DOHH2 (cell line): Measurements from ENCODE around the gene RAD51B.

Experiments
- CTCF ChIP-seq: fragments of 200-600 bp; sonication (generic); IDR thresholded peaks from one replicate; pipeline ENCODE4 v1.5.1; 2014; ENCODE audit warnings: antibody characterized with exemption, mild to moderate bottlenecking, low read depth, low read length; ENCODE audit not compliant: poor library complexity, severe bottlenecking
- EZH2phosphoT487 ChIP-seq: fragments of 200-600 bp; sonication (generic); IDR thresholded peaks from 2 replicates; pipeline ENCODE4 v1.6.1; 2017; ENCODE audit warnings: borderline replicate concordance, mild to moderate bottlenecking, antibody characterized with exemption, low read length, moderate library complexity, mixed read lengths

GRCh38 chr14:68625366-68626090 lies 805.9 kb downstream of the RAD51B start:
- TF ChIP-seq CTCF (no peak), EZH2phosphoT487 (no peak)
